NCI-H2081 (cell line): Measurements from ENCODE around the gene LAMB1.

Experiments used
- DNase-seq, 2 experiments: peaks; one replicate each; lab custom pipeline; 2025; lab: John Stamatoyannopoulos, UW

LAMB1 gene

DNA sequence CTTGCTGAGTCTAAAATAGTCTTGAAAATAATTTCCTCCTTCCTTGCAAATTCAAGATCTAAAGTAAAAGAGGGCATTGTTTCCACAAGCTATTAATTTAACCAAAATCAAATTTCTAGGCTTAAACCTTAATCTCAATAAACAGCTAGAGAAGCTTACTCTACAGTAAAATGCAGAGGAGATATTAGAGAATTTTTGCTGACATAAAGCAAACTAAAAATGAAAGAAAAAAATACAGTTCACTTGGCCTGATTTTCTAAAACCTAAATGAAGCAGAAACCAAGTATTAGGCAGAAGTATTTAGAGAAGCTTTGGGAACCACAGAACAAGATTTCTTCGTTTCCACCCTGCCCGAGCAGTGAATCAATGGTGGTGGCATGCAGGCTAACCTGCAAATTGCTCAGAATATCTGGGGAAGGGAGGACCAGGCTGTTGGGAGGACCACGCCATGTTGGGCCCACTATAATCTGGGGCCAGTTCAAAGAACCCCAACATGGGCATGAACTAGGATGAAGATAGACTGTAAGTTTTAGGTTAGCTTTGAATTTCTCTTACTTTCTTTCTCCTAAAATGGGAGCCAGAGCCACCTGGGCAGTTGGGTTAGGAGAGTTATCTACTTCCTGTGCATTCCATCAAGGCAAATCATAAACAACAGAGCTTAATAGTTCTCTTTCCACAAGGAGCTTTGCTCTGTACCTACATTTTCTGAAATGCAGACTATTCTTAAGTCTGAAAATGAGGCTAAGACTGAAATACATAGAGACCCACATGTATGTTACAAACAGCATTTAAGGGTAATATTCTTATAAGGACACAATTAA is 4.1 kb downstream of the LAMB1 start:
- no peak for DNase-seq

GRCh38 chr7:107998150-107998549 is 4.8 kb downstream of the LAMB1 start:
- DNase-seq = no peak

DNA sequence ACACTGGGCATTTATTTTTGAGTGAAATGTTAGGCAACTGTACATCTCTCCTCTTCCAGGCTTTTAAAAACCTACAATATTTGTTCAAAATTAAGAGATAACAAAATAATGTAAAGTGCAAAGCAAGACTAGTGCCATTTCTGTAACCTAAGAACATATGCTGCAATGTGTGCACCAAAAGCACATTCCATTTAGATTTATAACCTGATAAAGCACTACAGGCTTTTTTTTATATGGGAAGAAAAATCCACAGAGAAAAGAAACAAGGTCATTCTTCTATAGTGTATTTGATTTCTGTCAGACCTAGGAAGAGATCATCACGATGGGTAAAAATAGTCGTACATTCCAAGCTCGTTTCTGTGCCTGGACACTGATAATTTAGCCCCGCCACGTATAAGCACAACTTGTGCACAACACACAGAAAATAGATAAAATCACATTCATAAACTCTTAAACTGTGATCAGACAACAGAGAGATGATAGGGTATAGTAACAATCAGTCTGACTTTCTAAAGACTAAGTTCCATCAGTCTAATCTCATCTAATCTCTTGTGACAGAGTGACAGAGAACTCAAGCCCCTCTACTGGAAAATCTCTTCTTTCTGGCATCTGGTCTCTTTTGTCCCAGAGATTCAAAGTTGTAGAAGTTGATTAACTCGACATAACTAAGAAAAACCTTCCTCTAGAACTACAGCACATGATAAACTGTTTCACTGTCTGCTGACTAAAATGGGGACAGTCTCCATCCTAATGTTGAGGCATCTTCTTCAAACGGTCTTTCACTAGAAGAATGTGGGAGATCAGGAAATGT is 6.7 kb downstream of the LAMB1 start:
- no peak for DNase-seq

- peak; percentile 17 to 41 for DNase-seq
These were observed 7.5 kb downstream of the LAMB1 start for GRCh38 chr7:107995184-107996071.

DNA sequence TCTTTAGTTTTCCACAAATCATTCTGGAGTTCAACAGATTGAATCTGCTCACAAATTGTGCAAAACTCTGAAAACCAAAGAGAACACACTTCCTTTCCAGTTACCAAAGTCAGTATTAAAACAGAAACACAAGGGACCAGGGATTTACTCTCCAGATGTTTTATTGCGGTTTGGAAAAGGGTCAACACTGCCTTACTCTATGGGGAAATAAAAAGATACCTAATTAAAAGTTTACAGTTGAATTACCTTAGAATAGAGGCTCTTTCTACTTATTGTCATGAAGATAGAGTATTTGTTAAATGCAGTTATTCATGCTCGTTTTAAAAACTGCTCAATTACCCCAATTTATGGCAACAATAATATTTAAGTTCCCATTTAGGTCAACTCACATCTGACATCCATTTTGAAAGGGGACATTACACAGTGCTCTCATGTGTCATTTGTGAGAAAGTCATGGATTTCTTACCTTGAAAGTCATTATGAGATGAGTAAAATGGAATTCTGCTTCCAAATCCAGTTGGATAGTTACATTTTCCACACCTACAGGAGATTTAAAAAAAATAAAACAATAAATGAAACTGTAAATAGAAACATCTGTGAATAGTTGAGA is 8.4 kb downstream of the LAMB1 start:
- DNase-seq = peak in 1 of 2 experiments; percentile 48

DNA sequence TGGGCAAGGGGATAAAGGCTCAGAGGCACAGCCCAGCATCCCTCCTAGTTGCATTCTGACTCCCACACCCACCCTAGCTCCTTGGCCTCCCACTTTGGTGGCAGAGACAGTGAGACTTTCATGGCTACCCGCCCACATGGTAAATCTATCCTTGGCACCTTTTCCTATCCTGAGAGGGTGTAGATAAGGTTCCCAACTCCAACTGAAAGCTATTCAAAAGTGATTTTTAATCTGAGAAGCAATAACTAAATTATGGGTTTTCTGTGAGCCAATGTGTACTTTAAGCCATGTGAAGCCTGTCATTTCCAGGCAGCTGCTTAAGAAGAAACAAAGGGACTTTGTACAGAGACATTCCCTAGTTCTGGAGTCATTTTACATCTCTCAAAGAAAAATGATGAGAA is 9.1 kb downstream of the LAMB1 start:
- DNase-seq = peak; percentile 66 to 90

GRCh38 chr7:107989618-107990373 is 13.2 kb downstream of the LAMB1 start:
- DNase-seq = no peak

DNA sequence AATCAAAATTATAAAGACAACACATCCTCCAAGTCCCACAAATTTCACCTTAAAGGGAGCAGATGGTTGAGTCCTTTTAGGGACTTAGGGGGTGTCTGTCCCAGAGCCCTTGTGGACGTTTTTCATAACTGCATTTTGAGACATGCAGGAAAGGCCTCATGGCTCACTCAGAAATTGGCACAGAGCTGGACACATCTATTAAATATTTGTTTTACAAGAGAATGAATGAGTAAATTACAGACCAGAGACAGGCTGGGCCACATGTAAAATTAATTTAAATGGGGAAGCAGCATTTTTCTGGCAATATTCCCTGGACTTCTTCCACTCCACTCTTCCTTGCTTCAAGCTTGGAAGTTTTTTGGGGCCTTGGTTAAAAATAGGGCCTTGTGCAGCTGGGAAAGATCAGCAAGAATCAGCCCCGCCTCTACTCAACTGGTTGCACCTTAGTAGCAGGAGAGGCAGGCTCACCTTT is 20.0 kb downstream of the LAMB1 start:
- peak; percentile 58 to 89 for DNase-seq

DNA sequence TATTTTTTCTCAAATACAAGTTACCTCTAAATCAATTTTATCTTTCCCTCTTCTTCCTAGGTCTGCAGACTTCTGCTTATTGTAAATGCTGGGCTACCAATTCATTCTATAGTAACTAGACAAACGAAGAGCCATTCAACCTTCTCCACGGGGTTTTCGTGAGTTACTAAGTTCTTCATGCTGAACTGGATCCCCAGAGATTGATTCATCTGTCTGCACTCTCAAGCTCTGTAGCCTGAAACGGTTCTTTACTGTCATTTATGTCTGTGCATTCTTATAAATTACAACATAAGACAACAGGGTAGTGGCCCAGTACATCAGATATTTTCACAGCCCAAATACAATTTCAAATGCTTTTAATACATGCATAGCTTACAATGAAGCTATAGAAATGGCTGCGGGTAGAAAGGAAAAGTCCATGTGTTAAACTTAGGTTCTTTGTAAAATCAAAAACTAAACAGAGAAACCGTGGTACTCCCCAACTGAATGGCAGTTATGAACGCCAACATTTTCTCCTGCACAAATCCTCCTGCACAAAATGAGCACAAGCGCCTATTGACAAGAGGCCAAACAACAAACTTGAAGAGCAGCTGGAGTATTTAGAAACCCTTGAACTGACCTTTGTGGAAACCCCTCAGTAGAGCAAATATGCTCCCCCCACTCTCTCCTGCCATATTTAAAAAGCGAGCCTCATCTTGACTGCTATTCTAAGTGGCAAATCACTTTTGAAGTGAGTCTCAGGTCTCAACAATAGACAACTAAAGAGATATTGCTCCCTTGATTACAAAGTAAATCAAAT is 20.7 kb downstream of the LAMB1 start:
- DNase-seq = no peak

DNA sequence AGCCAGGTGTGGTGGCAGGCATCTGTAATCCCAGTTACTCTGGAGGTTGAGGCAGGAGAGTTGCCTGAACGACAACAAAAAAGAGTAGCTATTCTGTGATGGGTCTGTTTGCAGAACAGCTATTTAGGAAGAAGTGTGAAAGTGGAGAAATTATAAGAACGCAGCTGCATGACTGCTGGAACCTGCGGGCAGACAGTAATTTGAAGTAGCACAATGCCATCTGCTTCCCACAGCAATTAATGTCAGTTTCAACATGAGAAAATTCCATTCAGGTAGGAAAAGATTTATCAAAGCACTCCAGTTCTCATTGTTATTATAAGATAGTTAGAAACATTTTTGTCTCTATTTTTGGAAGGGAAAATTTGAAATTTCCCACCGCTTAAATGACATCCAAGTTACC is 21.5 kb downstream of the LAMB1 start:
- DNase-seq = no peak

- no peak for DNase-seq
These were observed 22.2 kb downstream of the LAMB1 start for GRCh38 chr7:107980671-107981190.

DNA sequence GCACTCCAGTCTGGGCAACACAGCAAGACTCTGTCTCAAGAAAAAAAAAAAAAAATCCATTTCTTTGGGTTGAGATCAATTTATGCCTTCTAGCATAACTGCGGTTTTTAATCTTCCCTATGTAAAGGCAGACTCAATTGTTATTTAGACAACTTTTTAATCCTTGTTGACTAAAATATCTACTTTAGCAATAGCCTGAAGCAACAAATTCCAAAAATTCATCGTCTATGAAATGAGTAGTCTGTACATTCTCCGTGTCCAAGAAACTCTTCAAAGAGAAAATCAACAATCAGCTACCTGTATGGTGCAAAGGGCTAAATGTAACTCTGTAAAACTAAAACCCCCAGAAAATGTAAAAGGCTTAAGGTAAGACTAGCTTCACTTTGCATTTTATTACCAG is 22.8 kb downstream of the LAMB1 start:
- DNase-seq = no peak

GRCh38 chr7:107978815-107979408 is 24.0 kb downstream of the LAMB1 start:
- no peak for DNase-seq

DNA sequence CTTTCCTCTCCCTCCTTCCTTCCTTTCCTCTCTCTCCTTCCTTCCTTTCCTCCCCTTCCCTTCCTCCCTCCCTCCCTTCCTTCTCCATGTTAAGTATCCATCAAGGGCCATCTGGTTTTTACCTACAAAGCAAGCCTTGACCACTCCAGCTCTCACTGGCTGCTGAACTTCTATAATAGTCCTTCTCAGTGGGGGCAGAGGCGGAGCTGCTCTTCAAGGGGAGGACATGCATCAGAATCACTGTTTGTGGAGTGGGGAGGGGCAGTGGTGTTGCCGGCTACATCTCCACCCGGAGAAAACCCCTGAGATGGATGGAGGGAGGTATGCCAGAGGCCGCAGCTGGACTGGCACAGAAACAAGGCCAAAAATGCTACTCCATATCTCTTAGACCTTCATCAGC is 25.9 kb downstream of the LAMB1 start:
- DNase-seq = no peak

DNA sequence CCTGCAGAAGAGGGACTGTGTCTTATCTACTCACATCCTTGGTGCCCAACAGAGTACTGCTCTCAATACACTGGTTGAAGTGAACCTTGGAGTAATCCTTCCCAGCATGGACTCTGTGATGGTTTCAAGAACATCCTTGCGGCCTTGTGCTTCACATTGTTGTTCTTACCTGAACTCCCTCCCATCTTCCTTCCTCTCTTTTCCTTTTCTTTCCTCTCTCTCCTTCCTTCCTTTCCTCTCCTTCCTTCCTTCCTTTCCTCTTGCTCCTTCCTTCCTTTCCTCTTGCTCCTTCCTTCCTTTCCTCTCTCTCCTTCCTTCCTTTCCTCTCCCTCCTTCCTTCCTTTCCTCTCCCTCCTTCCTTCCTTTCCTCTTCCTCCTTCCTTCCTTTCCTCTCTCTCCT is 26.3 kb downstream of the LAMB1 start:
- no peak for DNase-seq

GRCh38 chr7:107975394-107976013 is 27.5 kb downstream of the LAMB1 start:
- no peak for DNase-seq

- DNase-seq = no peak
These were observed 29.1 kb downstream of the LAMB1 start for GRCh38 chr7:107973861-107974260.

- DNase-seq = no peak
These were observed 30.0 kb downstream of the LAMB1 start for GRCh38 chr7:107972941-107973376.

DNA sequence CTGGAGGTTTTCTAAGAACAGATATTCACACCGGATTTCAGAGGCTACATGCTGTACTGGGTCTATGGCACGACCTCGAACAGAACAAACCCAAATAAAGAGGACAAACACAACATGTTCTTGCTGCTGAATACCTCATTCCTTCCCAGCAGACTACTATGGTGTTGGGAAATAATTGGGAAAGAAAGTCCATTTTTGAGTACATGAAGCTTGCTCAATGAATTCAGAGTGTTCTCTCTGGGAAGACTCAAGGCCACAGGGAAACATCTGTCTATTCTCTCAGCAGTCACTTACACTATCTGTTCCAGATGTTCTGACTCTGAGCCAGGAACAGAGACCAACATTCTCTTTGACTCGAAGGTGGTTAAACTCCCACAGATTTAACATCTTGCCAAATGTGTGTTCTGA is 30.9 kb downstream of the LAMB1 start:
- DNase-seq = no peak
